Transverse colon (tissue), 4 donors: ENCODE measurements around the gene LMBR1L. TPM values are rescaled to one million over a fixed set of nuclear protein-coding genes. Genes with fewer than 3 reads are reported as not detected.

Source experiments
- DNase-seq: peaks from one replicate; pipeline ENCODE4 v3.0.0-alpha.2; 2019
- H3K27ac ChIP-seq, 4 donors: fragments of 200-600 bp; sonication (generic); 2 replicates each; pipeline ENCODE4 v1.5.1; 2016 to 2018; ENCODE audit warnings: inconsistent platforms in 4 of 4
- H3K27me3 ChIP-seq: fragments of 200-600 bp; sonication (generic); 2 replicates; pipeline ENCODE4 v1.5.1; 2017; ENCODE audit warnings: inconsistent platforms
- H3K36me3 ChIP-seq, 4 donors: fragments of 200-600 bp; sonication (generic); 2 replicates each; pipeline ENCODE4 v1.5.1; 2017 to 2019; ENCODE audit warnings: inconsistent platforms in 4 of 4
- H3K4me1 ChIP-seq, 4 donors: fragments of 200-600 bp; sonication (generic); 2 replicates each; pipeline ENCODE4 v1.5.1; 2017 to 2020; ENCODE audit warnings: inconsistent platforms in 4 of 4
- H3K4me3 ChIP-seq, 4 donors: fragments of 200-600 bp; sonication (generic); 1 replicate in 1 of 4; 2 replicates in 3 of 4; pipeline versions ENCODE4 v1.5.1 to v1.6.1; 2017 to 2019; ENCODE audit warnings: inconsistent platforms in 4 of 4
- H3K9me3 ChIP-seq, 2 donors: fragments of 200-600 bp; sonication (generic); 2 replicates each; pipeline ENCODE4 v1.5.1; 2017 to 2019; ENCODE audit warnings: inconsistent platforms in 2 of 2
- CTCF ChIP-seq, 5 experiments: fragments of 200-600 bp in 3 of 5; fragments of 450-650 bp in 2 of 5; sonication (generic) in 3 of 5; IDR thresholded peaks; 1 replicate in 2 of 5; 2 replicates in 3 of 5; pipeline ENCODE4 v1.5.1; 2016 to 2017; ENCODE audit warnings: antibody characterized with exemption in 5 of 5, inconsistent platforms in 3 of 5, mild to moderate bottlenecking in 2 of 5, moderate library complexity in 1 of 5
- EP300 ChIP-seq: sonication (generic); formaldehyde crosslinking; IDR thresholded peaks from one replicate; pipeline ENCODE4 v1.6.1; 2017; ENCODE audit warnings: antibody characterized with exemption, low read depth
- POLR2A ChIP-seq: fragments of 450-650 bp; IDR thresholded peaks from one replicate; pipeline ENCODE4 v1.6.1; 2016; ENCODE audit warnings: antibody characterized with exemption, mild to moderate bottlenecking, moderate library complexity
- POLR2AphosphoS5 ChIP-seq, 3 donors: sonication (generic); formaldehyde crosslinking; IDR thresholded peaks; one replicate each; pipeline ENCODE4 v1.6.1; 2016; ENCODE audit warnings: antibody characterized with exemption in 3 of 3
- WGBS, 2 donors: methylation state at CpG; one replicate each; pipeline ENCODE4 v1.1.5; 2018; ENCODE audit warnings: low coverage in 1 of 2; 5-methylcytosine and 5-hydroxymethylcytosine counted together
- in situ Hi-C, 4 donors: fragments of 200-750 bp; cut with MboI; loops; one replicate each; pipeline versions ENCODE4 v1.15.0 to v1.15.1; 2017; ENCODE audit warnings: low sequenced_read_pairs in 3 of 4, low pct_ligation_motif_present in 1 of 4, low pct_unique_long_range_greater_than_20kb in 1 of 4
- intact Hi-C: fragments of 100-400 bp; cut with DNase I; formaldehyde crosslinking; loops from one replicate; pipeline ENCODE4 v1.15.1; 2023; ENCODE audit warnings: low total_unique reads
- total RNA-seq, 4 donors: library from RNA; depleted of rRNA; stranded (reverse); fragments of >200 nt; gene quantifications; one replicate each; pipeline ENCODE4 v1.1.0, GENCODE V29; 2016

Gene LMBR1L
- total RNA-seq, 4 donors from 2014 or later, result 72.6 to 125 (median 82.1) TPM

GRCh38 chr12:49097381-49097780, 13.3 kb downstream of the LMBR1L start:
- intact Hi-C loops, result no loop called here
- in situ Hi-C loops, result loop anchor here in 2 of 4 donors (25.0 kb wide), 1 partner anchor 140 kb away; no protein-coding TSS in a partner anchor

GRCh38 chr12:49094975-49095365, 15.7 kb downstream of the LMBR1L start:
- intact Hi-C loops, result no loop called here
- peaks cover 50% of the 10 kb centered on the region for H3K27me3 ChIP-seq
- H3K4me3 ChIP-seq, result no peak overlapping the region
- no peaks in the 10 kb centered on the region for H3K9me3 ChIP-seq
- H3K4me1 ChIP-seq, result peaks cover 24 to 41% (median 28%) of the 10 kb centered on the region in 4 donors
- no peak overlapping the region for H3K27ac ChIP-seq
- H3K36me3 ChIP-seq, result peaks cover 0 to 14% (median 4%) of the 10 kb centered on the region in 4 donors
- whole genome bisulfite sequencing, 2 donors, result 67 to 68% methylated on average over 1 to 2 of the region's 2 CpGs
- no peak for DNase-seq
- TF ChIP-seq EP300 (no peak), POLR2AphosphoS5 (IDR thresholded peaks at IDR 0.05) (no peak), POLR2A (no peak)
- in situ Hi-C loops, result loop anchor here in 2 of 4 donors (25.0 kb wide), 1 partner anchor 142 kb away; no protein-coding TSS in a partner anchor

More at GRCh38 chr12:49097381-49097780, 13.3 kb downstream of the LMBR1L start:
- peaks cover 0 to 38% (median 17%) of the 10 kb centered on the region in 4 donors for H3K36me3 ChIP-seq
- no peak overlapping the region for H3K27ac ChIP-seq
- H3K9me3 ChIP-seq, result no peaks in the 10 kb centered on the region
- H3K4me3 ChIP-seq, result no peak overlapping the region
- no peak for TF ChIP-seq POLR2A
- TF ChIP-seq EP300, result no peak
- no peak for TF ChIP-seq CTCF (IDR thresholded peaks at IDR 0.05)
- no peak for TF ChIP-seq POLR2AphosphoS5 (IDR thresholded peaks at IDR 0.05)
- DNase-seq, result no peak
- WGBS, 2 donors, result 89 to 96% methylated on average over 3 of the region's 3 CpGs
- peaks cover 26% of the 10 kb centered on the region for H3K27me3 ChIP-seq
- H3K4me1 ChIP-seq, result peaks cover 11 to 18% (median 15%) of the 10 kb centered on the region in 4 donors

GRCh38 chr12:49094160-49094974, 16.3 kb downstream of the LMBR1L start, which contains the start of gene DHH:
TSS of gene DHH (minus strand) at chr12:49094801. CDS start at chr12:49094512, 289 bp downstream.
- Histone ChIP-seq H3K9me3 (no peaks in the 10 kb centered on the region), H3K36me3 (peaks cover 0 to 9% (median 1%) of the 10 kb centered on the region in 4 donors), H3K27ac (no peak within 1 kb of the TSS), H3K27me3 (peaks cover 56% of the 10 kb centered on the region), H3K4me3 (peak within 1 kb of the TSS in 2 of 4 donors; percentile 7 to 29), H3K4me1 (peaks cover 31 to 47% (median 34%) of the 10 kb centered on the region in 4 donors)
- no peak for TF ChIP-seq POLR2AphosphoS5 (IDR thresholded peaks at IDR 0.05)
- no peak for TF ChIP-seq POLR2A
- TF ChIP-seq EP300, result no peak
- TF ChIP-seq CTCF (IDR thresholded peaks at IDR 0.05), result no peak
- in situ Hi-C loops (loop anchor here in 2 of 4 donors (25.0 kb wide), 1 partner anchor 143 kb away; no protein-coding TSS in a partner anchor), intact Hi-C loops (no loop called here)
- no peak for DNase-seq
- WGBS, 2 donors, result 4% methylated on average over 43 of the region's 49 CpGs; no CpG with 5 or more reads in 1 of the 2 donors

- no peak for TF ChIP-seq POLR2A
- TF ChIP-seq POLR2AphosphoS5 (IDR thresholded peaks at IDR 0.05), result no peak
- TF ChIP-seq CTCF (IDR thresholded peaks at IDR 0.05), result no peak
- no peak for TF ChIP-seq EP300
- H3K4me1 ChIP-seq, result peaks cover 32 to 47% (median 35%) of the 10 kb centered on the region in 4 donors
- H3K9me3 ChIP-seq, result no peaks in the 10 kb centered on the region
- no peak for DNase-seq
- peaks cover 62% of the 10 kb centered on the region for H3K27me3 ChIP-seq
- intact Hi-C loops (no loop called here), in situ Hi-C loops (loop anchor here in 2 of 4 donors (25.0 kb wide), 1 partner anchor 144 kb away; no protein-coding TSS in a partner anchor)
- WGBS, 2 donors, result 0 to 5% methylated on average over 1 to 9 of the region's 9 CpGs
- peak overlapping the region in 2 of 4 donors; percentile 7 to 29 for H3K4me3 ChIP-seq
- H3K36me3 ChIP-seq, result peaks cover 0 to 9% (median 0%) of the 10 kb centered on the region in 4 donors
- no peak overlapping the region for H3K27ac ChIP-seq
Observed at GRCh38 chr12:49093792-49094159, 16.9 kb downstream of the LMBR1L start.
